ENCODE results near the gene C19orf67. TPM values are rescaled to one million over a fixed set of nuclear protein-coding genes. Genes with fewer than 3 reads are reported as not detected.

The C19orf67 gene
- total RNA-seq, 1 donor from 2014 or later = 0.54 TPM

GRCh38 chr19:14059652-14060155 lies 25.9 kb downstream of the C19orf67 start:
- Mint-ChIP-seq H3K9me3 (ENCODE audit: unreplicated experiment) (no peaks in the 10 kb centered on the region), H3K36me3 (ENCODE audit: unreplicated experiment) (no peaks in the 10 kb centered on the region), H3K4me1 (ENCODE audit: unreplicated experiment) (peaks cover 12% of the 10 kb centered on the region), H3K27me3 (ENCODE audit: unreplicated experiment) (peaks cover 15% of the 10 kb centered on the region), H3K4me3 (ENCODE audit: unreplicated experiment) (no peak overlapping the region), H3K27ac (ENCODE audit: unreplicated experiment) (no peak overlapping the region)
- DNase-seq (ENCODE audit: extremely low spot score, unreplicated experiment) = no peak
- no peak for TF ChIP-seq CTCF (IDR thresholded peaks at IDR 0.05)

GRCh38 chr19:14059093-14059480 lies 26.5 kb downstream of the C19orf67 start:
- Mint-ChIP-seq H3K4me1 (ENCODE audit: unreplicated experiment) (peaks cover 12% of the 10 kb centered on the region), H3K27ac (ENCODE audit: unreplicated experiment) (no peak overlapping the region), H3K4me3 (ENCODE audit: unreplicated experiment) (peak overlapping the region; percentile 26), H3K27me3 (ENCODE audit: unreplicated experiment) (peaks cover 15% of the 10 kb centered on the region), H3K9me3 (ENCODE audit: unreplicated experiment) (no peaks in the 10 kb centered on the region), H3K36me3 (ENCODE audit: unreplicated experiment) (no peaks in the 10 kb centered on the region)
- TF ChIP-seq CTCF (IDR thresholded peaks at IDR 0.05) = peak; percentile 63
- no peak for DNase-seq (ENCODE audit: extremely low spot score, unreplicated experiment)

- no peak overlapping the region for H3K27ac Mint-ChIP-seq (ENCODE audit: unreplicated experiment)
- peaks cover 15% of the 10 kb centered on the region for H3K27me3 Mint-ChIP-seq (ENCODE audit: unreplicated experiment)
- no peaks in the 10 kb centered on the region for H3K9me3 Mint-ChIP-seq (ENCODE audit: unreplicated experiment)
- no peak for DNase-seq (ENCODE audit: extremely low spot score, unreplicated experiment)
- H3K4me1 Mint-ChIP-seq (ENCODE audit: unreplicated experiment) = peaks cover 12% of the 10 kb centered on the region
- TF ChIP-seq CTCF (IDR thresholded peaks at IDR 0.05) = no peak
- H3K36me3 Mint-ChIP-seq (ENCODE audit: unreplicated experiment) = no peaks in the 10 kb centered on the region
- H3K4me3 Mint-ChIP-seq (ENCODE audit: unreplicated experiment) = peak overlapping the region; percentile 70
Measured at GRCh38 chr19:14058182-14059092, 27.1 kb downstream of the C19orf67 start.

GRCh38 chr19:14056741-14057356 lies 28.7 kb downstream of the C19orf67 start:
- Mint-ChIP-seq H3K4me1 (ENCODE audit: unreplicated experiment) (peaks cover 12% of the 10 kb centered on the region), H3K27me3 (ENCODE audit: unreplicated experiment) (peaks cover 15% of the 10 kb centered on the region), H3K4me3 (ENCODE audit: unreplicated experiment) (peak overlapping the region; percentile 55), H3K27ac (ENCODE audit: unreplicated experiment) (no peak overlapping the region), H3K9me3 (ENCODE audit: unreplicated experiment) (no peaks in the 10 kb centered on the region), H3K36me3 (ENCODE audit: unreplicated experiment) (peaks cover 3% of the 10 kb centered on the region)
- no peak for TF ChIP-seq CTCF (IDR thresholded peaks at IDR 0.05)
- DNase-seq (ENCODE audit: extremely low spot score, unreplicated experiment) = no peak

Measured in osteocyte (in vitro differentiated cells).